GM23248 (cell line): ENCODE measurements around the gene CRYAB.

Experiments
- EZH2 ChIP-seq: fragments of 200-600 bp; sonication (generic); IDR thresholded peaks from 2 replicates; pipeline ENCODE4 v1.6.1; 2018; ENCODE audit warnings: antibody characterized with exemption, mild to moderate bottlenecking; ENCODE audit not compliant: insufficient read depth, poor library complexity, severe bottlenecking
- EZH2phosphoT487 ChIP-seq: fragments of 200-600 bp; sonication (generic); IDR thresholded peaks from 2 replicates; pipeline ENCODE4 v1.6.1; 2018; ENCODE audit warnings: antibody characterized with exemption, moderate library complexity, mild to moderate bottlenecking, low read depth; ENCODE audit not compliant: insufficient read depth

GRCh38 chr11:111960916-111961315 lies 49.3 kb upstream of the CRYAB start:
- TF ChIP-seq EZH2phosphoT487 (no peak), EZH2 (no peak)
